ENCODE results near the gene GALNT18. TPM values are rescaled to one million over a fixed set of nuclear protein-coding genes. Genes with fewer than 3 reads are reported as not detected.

GALNT18 gene
- total RNA-seq, 1 donor from 2014 or later, result 6.6 TPM

GRCh38 chr11:11605821-11606450 is 15.9 kb downstream of the GALNT18 start:
- no peak for TF ChIP-seq CTCF (IDR thresholded peaks at IDR 0.05; ENCODE audit: insufficient read depth, low read length, poor library complexity, severe bottlenecking)
- no peaks in the 10 kb centered on the region for H3K27me3 ChIP-seq (ENCODE audit: control insufficient read depth, insufficient read depth, low read length)
- no peak for DNase-seq (ENCODE audit: low read depth)

GRCh38 chr11:11605181-11605580 is 16.6 kb downstream of the GALNT18 start:
- no peak for DNase-seq (ENCODE audit: low read depth)
- H3K36me3 ChIP-seq (ENCODE audit: control insufficient read depth, insufficient read depth, low read length), result no peaks in the 10 kb centered on the region
- TF ChIP-seq CTCF (IDR thresholded peaks at IDR 0.05; ENCODE audit: insufficient read depth, low read length, poor library complexity, severe bottlenecking), result no peak
- H3K27me3 ChIP-seq (ENCODE audit: control insufficient read depth, insufficient read depth, low read length), result no peaks in the 10 kb centered on the region
- H3K4me3 ChIP-seq (ENCODE audit: low read depth, low read length), result no peak overlapping the region

More at GRCh38 chr11:11605821-11606450, 15.9 kb downstream of the GALNT18 start:
- no peaks in the 10 kb centered on the region for H3K36me3 ChIP-seq (ENCODE audit: control insufficient read depth, insufficient read depth, low read length)
- no peak overlapping the region for H3K4me3 ChIP-seq (ENCODE audit: low read depth, low read length)

- no peak overlapping the region for H3K4me3 ChIP-seq (ENCODE audit: low read depth, low read length)
- no peaks in the 10 kb centered on the region for H3K36me3 ChIP-seq (ENCODE audit: control insufficient read depth, insufficient read depth, low read length)
- H3K27me3 ChIP-seq (ENCODE audit: control insufficient read depth, insufficient read depth, low read length), result no peaks in the 10 kb centered on the region
- no peak for TF ChIP-seq CTCF (IDR thresholded peaks at IDR 0.05; ENCODE audit: insufficient read depth, low read length, poor library complexity, severe bottlenecking)
- no peak for DNase-seq (ENCODE audit: low read depth)
Measured at GRCh38 chr11:11604370-11604990, 17.3 kb downstream of the GALNT18 start.

- Histone ChIP-seq H3K27me3 (ENCODE audit: control insufficient read depth, insufficient read depth, low read length) (no peaks in the 10 kb centered on the region), H3K36me3 (ENCODE audit: control insufficient read depth, insufficient read depth, low read length) (no peaks in the 10 kb centered on the region), H3K4me3 (ENCODE audit: low read depth, low read length) (no peak overlapping the region)
- no peak for TF ChIP-seq CTCF (IDR thresholded peaks at IDR 0.05; ENCODE audit: insufficient read depth, low read length, poor library complexity, severe bottlenecking)
- DNase-seq (ENCODE audit: low read depth), result no peak
Measured at GRCh38 chr11:11602011-11602410, 19.8 kb downstream of the GALNT18 start.

- no peak for TF ChIP-seq CTCF (IDR thresholded peaks at IDR 0.05; ENCODE audit: insufficient read depth, low read length, poor library complexity, severe bottlenecking)
- Histone ChIP-seq H3K4me3 (ENCODE audit: low read depth, low read length) (no peak overlapping the region), H3K36me3 (ENCODE audit: control insufficient read depth, insufficient read depth, low read length) (no peaks in the 10 kb centered on the region), H3K27me3 (ENCODE audit: control insufficient read depth, insufficient read depth, low read length) (no peaks in the 10 kb centered on the region)
- no peak for DNase-seq (ENCODE audit: low read depth)
Measured at GRCh38 chr11:11600288-11600687, 21.5 kb downstream of the GALNT18 start.

- no peak for TF ChIP-seq CTCF (IDR thresholded peaks at IDR 0.05; ENCODE audit: insufficient read depth, low read length, poor library complexity, severe bottlenecking)
- H3K27me3 ChIP-seq (ENCODE audit: control insufficient read depth, insufficient read depth, low read length), result no peaks in the 10 kb centered on the region
- no peak overlapping the region for H3K4me3 ChIP-seq (ENCODE audit: low read depth, low read length)
- DNase-seq (ENCODE audit: low read depth), result no peak
- H3K36me3 ChIP-seq (ENCODE audit: control insufficient read depth, insufficient read depth, low read length), result no peaks in the 10 kb centered on the region
Measured at GRCh38 chr11:11598243-11598642, 23.6 kb downstream of the GALNT18 start.
